ENCODE data around the gene ITPR2.

- TF ChIP-seq CTCF (IDR thresholded peaks at IDR 0.05; ENCODE audit: insufficient read depth, low read length) = no peak
- TF ChIP-seq POLR2AphosphoS5 (IDR thresholded peaks at IDR 0.05; ENCODE audit: low read depth) = no peak
- no peak for TF ChIP-seq GABPA (IDR thresholded peaks at IDR 0.05; ENCODE audit: low read depth)
- no peak for TF ChIP-seq REST (IDR thresholded peaks at IDR 0.05; ENCODE audit: insufficient replicate concordance, low read depth)
Observed at GRCh38 chr12:26686408-26686807, 146.6 kb downstream of the ITPR2 start.

Data from HL-60 (cell line).